Measurements from ENCODE around the gene SLC17A7.
"Not testable (repeated sequence)": the region's sequence is repeated elsewhere in the genome, so short reads cannot be mapped to it uniquely, and the experiment has no call there.

The SLC17A7 gene

DNA sequence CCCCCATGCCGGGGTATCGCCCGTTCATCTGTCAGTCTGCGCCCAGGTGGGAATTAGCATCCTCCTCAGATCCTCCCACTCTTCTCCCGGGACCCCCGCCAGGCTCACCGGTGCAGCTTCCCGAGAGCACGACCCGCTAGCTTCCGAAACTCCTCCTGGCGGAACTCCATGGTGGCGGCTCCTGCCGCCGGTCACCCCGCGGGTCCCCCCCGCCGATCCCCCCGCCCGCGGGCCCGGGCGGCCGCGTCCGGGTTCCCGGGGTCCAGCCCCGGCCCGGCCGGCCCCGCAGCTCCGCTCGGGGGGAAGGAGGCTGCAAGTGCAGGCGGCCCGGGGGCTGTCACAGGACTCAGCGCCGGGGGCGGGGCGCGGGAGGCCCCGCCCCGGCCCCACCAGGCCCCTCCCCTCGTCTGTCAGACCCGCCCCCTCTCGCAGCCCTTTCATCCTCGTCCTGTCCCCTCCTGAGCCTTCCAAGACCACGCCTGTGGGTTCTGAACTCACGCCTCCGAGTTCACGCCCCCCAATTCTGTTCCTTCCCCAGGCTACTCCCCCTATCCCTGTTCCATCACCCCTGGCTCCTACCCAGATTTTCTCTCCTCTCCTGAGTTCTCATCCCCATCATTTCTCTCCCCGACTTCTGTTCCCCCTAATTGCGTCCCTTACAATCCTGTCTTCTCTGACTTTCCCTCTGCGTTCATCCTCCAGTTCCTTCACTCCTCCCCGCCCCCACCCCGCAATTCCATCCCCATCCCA lies at the start of gene SLC17A7:
TSS of gene SLC17A7 (minus strand) at position 318 of the 750 bp plus-strand sequence. CDS start at position 170, 148 bp downstream.
- peak; percentile 66 for DNase-seq (ENCODE audit: low spot score)

DNA sequence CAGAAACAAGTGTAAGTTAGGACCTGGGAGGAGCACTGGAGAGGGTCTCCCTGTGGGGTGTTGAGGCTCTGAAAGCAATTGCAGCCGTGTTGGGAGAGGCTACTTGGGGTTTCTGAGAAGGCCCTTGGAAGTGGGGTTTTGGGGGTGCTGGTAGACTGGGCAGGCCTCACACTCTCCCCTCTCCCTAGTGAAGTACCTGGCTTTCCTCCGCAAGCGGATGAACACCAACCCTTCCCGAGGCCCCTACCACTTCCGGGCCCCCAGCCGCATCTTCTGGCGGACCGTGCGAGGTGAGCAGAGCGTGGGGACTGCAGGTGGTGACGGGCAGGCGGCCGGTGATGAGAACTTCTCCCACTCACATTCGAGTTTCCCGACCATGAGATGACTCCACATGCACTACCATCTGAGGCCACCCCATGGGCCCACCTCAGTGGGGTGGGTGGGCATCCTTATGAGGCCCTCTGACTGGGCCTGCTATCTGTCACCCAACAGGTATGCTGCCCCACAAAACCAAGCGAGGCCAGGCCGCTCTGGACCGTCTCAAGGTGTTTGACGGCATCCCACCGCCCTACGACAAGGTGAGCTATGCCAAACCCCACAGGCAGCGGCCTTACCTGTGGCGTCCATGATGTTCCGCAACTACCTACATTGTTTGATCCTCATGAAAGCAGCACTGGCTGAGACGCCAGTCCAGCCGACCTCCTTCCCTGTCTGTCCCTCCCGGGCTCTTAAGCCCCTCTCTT lies 49.1 kb upstream of the SLC17A7 start:
- DNase-seq (ENCODE audit: low spot score) = no peak

DNA sequence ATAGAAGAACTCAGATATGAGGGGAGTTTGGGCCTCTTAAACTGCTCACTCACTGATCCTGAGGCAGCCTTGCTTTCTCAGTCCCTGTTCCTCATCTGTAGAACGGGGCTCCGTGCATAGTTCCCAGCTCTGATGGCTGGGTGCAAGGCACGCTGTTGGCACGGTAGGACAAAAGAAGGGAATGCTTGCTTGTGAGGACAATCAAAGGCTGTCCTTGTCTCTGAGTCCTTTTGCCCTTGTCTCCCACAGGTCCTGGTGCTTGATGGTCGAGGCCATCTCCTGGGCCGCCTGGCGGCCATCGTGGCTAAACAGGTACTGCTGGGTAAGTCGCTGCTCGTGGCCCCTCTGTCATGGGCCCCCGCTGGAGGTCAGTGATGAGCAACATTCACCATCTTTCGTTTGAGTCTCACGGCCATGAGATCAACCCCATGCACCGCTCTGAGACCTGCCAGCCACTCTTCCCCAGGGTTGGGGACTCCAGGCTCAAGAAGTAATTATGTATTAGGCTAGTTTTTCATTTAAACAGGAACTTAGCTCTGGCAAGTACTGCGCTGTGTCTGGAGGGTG lies 48.4 kb upstream of the SLC17A7 start:
- no peak for DNase-seq (ENCODE audit: low spot score)

DNA sequence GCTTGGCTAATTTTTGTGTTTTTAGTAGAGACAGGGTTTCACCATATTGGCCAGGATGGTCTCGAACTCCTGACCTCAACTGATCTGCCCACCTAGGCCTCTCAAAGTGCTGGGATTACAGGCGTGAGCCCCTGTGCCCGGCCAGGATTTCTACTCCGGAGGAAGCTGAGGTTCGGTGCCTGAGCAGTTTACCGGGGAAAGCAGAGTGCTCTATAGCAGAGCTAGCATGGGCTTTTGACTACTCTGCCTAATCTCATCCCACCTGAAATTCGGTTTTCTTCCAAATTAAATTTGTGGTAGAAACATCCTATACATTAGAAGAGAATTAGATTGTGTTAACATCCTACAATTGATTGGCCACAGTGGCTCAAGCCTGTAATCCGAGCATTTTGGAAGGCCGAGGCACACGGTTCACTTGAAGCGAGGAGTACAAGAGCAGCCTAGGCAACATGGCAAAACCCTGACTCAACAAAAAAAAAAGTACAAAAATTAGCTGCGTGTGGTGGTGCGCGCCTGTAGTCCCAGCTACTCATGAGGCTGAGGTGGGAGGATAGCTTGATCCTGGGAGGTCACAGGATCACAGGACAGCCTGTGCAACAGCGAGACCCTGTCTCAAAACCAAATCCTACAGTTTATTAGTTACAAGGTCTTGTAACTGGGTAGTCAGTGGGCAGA lies 47.7 kb upstream of the SLC17A7 start:
- no peak for DNase-seq (ENCODE audit: low spot score)

DNA sequence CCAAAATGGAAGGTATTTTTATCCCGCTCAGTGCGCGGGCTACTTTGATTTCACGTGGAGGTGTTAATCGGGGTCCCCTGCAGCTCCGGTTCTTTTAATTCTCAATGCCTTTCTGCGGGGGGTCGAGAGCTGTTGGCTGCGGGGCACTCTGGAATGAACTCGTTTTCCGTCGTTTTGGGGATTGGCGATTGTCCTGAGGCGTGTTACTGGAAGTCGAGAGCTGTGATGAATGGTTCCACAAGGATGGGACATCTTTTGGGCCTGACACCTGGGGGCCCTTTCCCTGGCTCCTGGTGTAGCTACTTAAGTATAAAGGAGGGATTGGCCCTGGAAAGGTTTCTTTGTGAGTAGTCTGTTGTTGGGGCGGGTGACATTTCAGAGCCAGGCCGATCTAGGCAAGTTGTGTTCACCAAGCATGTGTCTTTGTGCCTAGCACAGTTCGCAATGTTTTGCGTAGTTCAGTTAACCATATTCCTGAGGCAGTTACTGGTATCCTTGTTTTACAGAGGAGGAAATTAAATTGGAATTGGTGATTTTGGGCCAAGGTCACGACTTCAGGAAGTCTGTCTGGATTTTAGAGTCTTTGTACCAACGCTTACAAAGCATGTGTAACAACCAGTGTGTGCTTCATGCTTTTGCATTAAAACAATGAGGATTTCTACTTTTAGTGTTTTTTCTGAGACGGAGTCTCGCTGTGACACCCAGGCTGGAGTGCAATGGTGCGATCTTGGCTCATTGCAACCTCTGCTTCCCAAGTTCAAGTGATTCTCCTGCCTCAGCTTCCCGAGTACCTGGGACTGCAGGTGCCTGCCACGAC lies 46.9 kb upstream of the SLC17A7 start:
- DNase-seq (ENCODE audit: low spot score) = no peak

- DNase-seq (ENCODE audit: low spot score) = peak; percentile 97
These were observed 46.1 kb upstream of the SLC17A7 start, which contains the start of gene RPL13A for GRCh38 chr19:49487277-49488045. Gene RPL13A, plus strand, starts transcription at chr19:49487608. Its CDS starts 22 bp downstream, at chr19:49487630.

GRCh38 chr19:49486710-49487276 lies 45.5 kb upstream of the SLC17A7 start:
- no peak for DNase-seq (ENCODE audit: low spot score)

DNA sequence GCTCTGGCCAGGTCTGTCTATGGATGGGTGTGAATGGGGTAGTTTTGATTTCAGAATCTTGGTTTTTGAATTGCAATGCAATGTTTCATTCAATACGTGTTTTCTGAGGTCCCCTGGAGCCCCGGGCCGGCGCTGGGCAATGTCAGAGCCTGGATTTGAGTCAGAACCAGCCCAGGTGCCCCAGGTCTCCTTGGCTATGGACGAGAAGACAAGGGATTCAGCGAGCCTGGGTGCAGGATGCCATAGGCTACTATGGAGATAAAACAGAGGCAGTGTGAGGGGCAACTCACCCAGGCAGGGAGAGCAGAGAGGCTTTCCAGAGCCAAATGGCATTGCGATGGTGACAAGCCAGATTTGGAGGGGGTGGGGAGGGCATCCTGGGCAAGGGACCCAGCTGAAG lies 44.9 kb upstream of the SLC17A7 start:
- no peak for DNase-seq (ENCODE audit: low spot score)

- DNase-seq (ENCODE audit: low spot score) = no peak
These were observed 39.8 kb upstream of the SLC17A7 start for GRCh38 chr19:49481020-49481683.

DNA sequence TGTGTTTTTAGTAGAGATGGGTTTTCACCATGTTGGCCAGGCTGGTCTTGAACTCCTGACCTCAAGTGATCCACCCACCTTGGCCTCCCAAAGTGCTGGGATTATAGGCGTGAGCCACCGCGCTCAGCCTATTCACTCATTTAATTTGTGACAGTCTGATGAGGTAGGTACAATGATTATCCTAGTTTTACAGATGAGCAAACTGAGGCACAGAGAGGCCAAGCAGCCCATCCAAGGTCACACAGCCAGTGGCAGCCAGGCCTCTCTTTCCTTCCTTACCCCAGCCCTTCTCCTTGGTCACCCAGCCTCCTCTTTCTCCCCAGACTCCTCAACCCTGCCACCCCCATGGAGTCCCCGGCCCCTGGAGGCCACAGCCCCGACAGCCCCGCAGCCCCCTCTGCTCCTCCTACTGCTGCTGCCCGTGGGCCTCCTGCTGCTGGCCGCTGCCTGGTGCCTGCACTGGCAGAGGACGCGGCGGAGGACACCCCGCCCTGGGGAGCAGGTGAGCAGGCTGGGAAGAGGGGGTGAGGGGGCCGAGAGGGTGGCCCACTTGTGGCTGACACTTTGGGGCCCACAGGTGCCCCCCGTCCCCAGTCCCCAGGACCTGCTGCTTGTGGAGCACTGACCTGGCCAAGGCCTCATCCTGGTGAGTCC lies 38.8 kb upstream of the SLC17A7 start:
- no peak for DNase-seq (ENCODE audit: low spot score)

DNA sequence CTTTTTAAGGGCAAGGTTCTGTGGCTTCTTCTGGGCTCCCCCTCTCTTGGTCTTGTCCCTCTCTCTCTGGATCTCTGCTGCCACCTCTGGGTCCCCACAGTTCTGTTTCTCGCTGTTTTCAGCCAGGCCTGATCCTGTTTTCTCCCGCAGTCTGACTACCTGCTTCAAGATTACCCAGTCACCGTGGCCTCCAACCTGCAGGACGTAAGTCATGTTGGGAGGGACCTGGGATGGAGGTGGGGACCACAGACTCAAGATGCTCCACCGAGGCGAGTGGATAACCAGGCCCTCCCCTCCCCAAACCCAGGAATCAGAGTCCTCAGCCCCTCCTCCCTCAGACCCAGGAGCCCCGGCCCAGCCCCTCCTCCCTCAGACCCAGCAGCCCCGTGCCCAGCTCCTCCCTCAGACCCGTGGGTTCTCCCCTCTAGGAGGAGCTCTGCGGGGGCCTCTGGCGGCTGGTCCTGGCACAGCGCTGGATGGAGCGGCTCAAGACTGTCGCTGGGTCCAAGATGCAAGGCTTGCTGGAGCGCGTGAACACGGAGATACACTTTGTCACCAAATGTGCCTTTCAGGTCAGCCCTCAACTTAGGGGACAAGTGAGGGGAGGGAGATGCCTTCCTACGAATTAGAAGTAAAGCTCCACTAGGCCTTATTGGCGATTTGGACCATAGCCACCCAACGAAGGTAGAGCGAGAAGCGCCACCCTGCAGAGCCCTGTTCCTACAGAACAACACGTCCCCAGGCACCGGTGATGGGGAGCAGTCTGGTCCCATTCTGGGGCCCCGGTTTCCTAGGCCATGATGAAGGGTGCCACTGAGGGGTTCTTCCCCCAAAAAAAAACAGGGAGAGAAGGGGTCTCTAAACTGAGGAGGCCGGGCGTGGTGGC lies 34.9 kb upstream of the SLC17A7 start:
- DNase-seq (ENCODE audit: low spot score) = no peak

GRCh38 chr19:49475191-49475917 lies 34.0 kb upstream of the SLC17A7 start:
- DNase-seq (ENCODE audit: low spot score) = no peak

DNA sequence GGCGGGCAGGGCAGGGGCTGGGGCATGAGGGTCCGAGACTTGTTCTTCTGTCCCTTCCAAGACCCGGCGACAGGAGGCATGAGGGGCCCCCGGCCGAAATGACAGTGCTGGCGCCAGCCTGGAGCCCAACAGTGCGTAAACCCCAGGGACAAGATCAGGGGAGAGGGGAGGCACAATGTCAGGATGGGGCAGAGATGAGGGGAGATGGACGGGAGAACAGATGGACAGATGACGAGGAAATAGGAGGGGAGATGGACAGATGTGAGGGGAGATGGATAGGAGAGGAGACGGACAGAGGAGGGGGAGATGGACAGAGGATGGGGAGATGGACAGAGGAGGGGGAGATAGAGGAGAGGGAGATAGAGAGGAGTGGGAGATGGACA lies 33.2 kb upstream of the SLC17A7 start:
- DNase-seq (ENCODE audit: low spot score) = no peak

DNA sequence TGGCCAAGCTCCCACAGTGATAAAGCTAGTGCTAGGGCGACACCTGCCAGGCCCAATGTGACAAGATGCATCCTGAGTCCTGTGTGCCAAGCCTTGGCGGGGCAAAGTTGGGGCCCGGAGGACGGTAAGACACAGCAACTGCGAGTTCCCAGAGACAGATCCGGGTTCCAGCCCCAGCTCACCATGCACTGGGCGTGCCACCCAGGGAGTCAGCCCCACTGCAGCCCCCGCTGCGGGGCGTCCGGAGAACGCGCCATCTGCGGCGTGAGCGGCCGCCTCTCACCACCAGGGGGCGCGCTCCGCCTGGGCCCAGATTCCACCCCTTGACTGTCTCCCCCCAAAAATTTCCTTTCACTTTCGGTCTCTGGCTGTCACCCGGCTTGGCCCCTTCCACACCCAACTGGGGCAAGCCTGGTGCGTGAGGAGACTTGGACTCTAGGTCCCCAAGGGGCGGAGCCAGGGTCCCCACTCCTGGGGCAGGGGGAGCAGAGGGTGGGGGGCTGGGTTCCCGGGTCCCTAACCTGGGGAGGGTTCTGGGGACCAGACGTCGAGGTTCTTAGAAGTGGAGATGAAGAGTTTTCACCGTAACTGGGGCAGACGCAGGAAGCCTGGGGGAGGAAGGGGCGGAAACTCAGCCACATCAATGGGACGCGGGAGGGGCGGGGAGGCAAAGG lies 32.7 kb upstream of the SLC17A7 start, which contains the start of gene FLT3LG:
TSS of gene FLT3LG (plus strand) at position 348 of the 674 bp plus-strand sequence. CDS start 425 bp downstream, outside the sequence.
- peak; percentile 78 for DNase-seq (ENCODE audit: low spot score)

DNA sequence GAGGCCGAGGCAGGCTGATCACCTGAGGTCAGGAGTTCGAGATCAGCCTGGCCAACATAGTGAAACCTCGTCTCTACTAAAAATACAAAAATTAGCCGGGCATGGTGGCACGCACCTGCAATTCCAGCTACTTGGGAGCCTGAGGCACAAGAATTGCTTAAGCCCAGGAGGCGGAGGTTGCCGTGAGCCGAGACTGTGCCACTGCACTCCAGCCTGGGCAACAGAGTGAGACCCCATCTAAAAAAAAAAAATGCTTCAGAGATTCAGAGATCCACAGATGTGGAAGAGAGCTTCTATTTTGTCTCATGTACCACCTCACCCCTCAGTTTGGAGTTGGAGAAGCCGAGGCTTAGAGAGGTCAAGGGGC lies 32.2 kb upstream of the SLC17A7 start:
- not testable (repeated sequence) for DNase-seq (ENCODE audit: low spot score)

DNA sequence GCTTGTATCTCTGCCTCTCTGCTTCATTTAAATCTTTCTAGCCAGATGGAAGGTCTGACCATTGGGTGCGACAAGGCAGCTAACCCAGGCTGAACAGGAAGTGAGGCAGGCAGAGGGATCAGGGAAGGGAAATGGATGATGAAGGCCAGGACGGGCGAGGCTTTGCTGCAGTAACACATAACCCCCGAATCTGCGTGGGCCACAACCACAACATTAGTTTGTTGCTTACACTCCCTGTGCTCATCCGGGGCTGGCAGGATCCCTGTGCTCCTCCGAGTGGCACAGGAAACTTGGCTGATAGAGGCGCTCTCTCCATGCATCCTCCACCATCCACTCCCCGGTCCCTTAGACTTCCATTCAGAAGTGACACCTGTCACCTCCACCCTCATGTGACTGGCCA lies 31.6 kb upstream of the SLC17A7 start:
- no peak for DNase-seq (ENCODE audit: low spot score)

DNA sequence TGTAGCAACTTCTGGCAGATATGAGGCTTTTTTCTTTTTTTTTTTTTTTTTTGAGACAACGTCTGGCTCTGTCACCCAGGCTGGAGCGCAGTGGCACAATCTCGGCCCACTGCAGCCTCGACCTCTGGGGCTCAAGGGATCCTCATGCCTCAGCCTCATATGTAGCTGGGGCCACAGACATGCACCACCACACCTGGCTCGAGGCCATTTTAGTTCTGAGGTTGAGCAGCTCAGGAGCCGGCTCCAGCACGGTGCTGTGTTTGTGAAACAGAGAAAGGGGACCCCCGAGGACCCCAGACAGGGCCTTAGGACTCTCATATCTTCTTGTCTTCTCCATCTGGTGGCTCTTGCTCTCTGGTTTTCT lies 29.3 kb upstream of the SLC17A7 start:
- DNase-seq (ENCODE audit: low spot score) = no peak
